ENCODE data around the gene RNF214.
A peak's percentile ranks its signal among the peaks of the same experiment; 100 is the strongest.

RNF214 gene

GRCh38 chr11:117295438-117296137 is 63.1 kb downstream of the RNF214 start:
- in situ Hi-C loops (cut with HindIII; ENCODE audit: low pct_unique_long_range_greater_than_20kb, low sequenced_read_pairs) = no loop called here
- DNase-seq (ENCODE audit: low read depth in 1 of 2, low spot score in 1 of 2) = no peak
- TF ChIP-seq JUND (IDR thresholded peaks at IDR 0.05; ENCODE audit: low read depth) = no peak

- no peak for TF ChIP-seq JUND (IDR thresholded peaks at IDR 0.05; ENCODE audit: low read depth)
- DNase-seq (ENCODE audit: low read depth in 1 of 2, low spot score in 1 of 2) = no peak
- in situ Hi-C loops (cut with HindIII; ENCODE audit: low pct_unique_long_range_greater_than_20kb, low sequenced_read_pairs) = no loop called here
Measured at GRCh38 chr11:117296881-117297280, 64.4 kb downstream of the RNF214 start.

GRCh38 chr11:117298195-117298594 is 65.7 kb downstream of the RNF214 start:
- no peak for TF ChIP-seq JUND (IDR thresholded peaks at IDR 0.05; ENCODE audit: low read depth)
- in situ Hi-C loops (cut with HindIII; ENCODE audit: low pct_unique_long_range_greater_than_20kb, low sequenced_read_pairs) = no loop called here
- DNase-seq (ENCODE audit: low read depth in 1 of 2, low spot score in 1 of 2) = no peak

- no peak for DNase-seq (ENCODE audit: low read depth in 1 of 2, low spot score in 1 of 2)
- in situ Hi-C loops (cut with HindIII; ENCODE audit: low pct_unique_long_range_greater_than_20kb, low sequenced_read_pairs) = no loop called here
Measured at GRCh38 chr11:117299351-117300282, 67.1 kb downstream of the RNF214 start.

GRCh38 chr11:117300283-117300663 is 67.8 kb downstream of the RNF214 start:
- TF ChIP-seq JUND (IDR thresholded peaks at IDR 0.05; ENCODE audit: low read depth) = no peak
- in situ Hi-C loops (cut with HindIII; ENCODE audit: low pct_unique_long_range_greater_than_20kb, low sequenced_read_pairs) = no loop called here
- no peak for DNase-seq (ENCODE audit: low read depth in 1 of 2, low spot score in 1 of 2)

More at GRCh38 chr11:117299351-117300282, 67.1 kb downstream of the RNF214 start:
- no peak for TF ChIP-seq JUND (IDR thresholded peaks at IDR 0.05; ENCODE audit: low read depth)

GRCh38 chr11:117300773-117301172 is 68.3 kb downstream of the RNF214 start:
- DNase-seq (ENCODE audit: low read depth in 1 of 2, low spot score in 1 of 2) = no peak
- no peak for TF ChIP-seq JUND (IDR thresholded peaks at IDR 0.05; ENCODE audit: low read depth)
- in situ Hi-C loops (cut with HindIII; ENCODE audit: low pct_unique_long_range_greater_than_20kb, low sequenced_read_pairs) = no loop called here

GRCh38 chr11:117302228-117302627 is 69.8 kb downstream of the RNF214 start:
- no peak for DNase-seq (ENCODE audit: low read depth in 1 of 2, low spot score in 1 of 2)
- in situ Hi-C loops (cut with HindIII; ENCODE audit: low pct_unique_long_range_greater_than_20kb, low sequenced_read_pairs) = no loop called here

GRCh38 chr11:117303101-117303500 is 70.6 kb downstream of the RNF214 start:
- no peak for TF ChIP-seq JUND (IDR thresholded peaks at IDR 0.05; ENCODE audit: low read depth)
- in situ Hi-C loops (cut with HindIII; ENCODE audit: low pct_unique_long_range_greater_than_20kb, low sequenced_read_pairs) = no loop called here
- DNase-seq (ENCODE audit: low read depth in 1 of 2, low spot score in 1 of 2) = peak in 1 of 2 experiments; percentile 29

More at GRCh38 chr11:117302228-117302627, 69.8 kb downstream of the RNF214 start:
- no peak for TF ChIP-seq JUND (IDR thresholded peaks at IDR 0.05; ENCODE audit: low read depth)

- DNase-seq (ENCODE audit: low read depth in 1 of 2, low spot score in 1 of 2) = no peak
- TF ChIP-seq JUND (IDR thresholded peaks at IDR 0.05; ENCODE audit: low read depth) = no peak
- in situ Hi-C loops (cut with HindIII; ENCODE audit: low pct_unique_long_range_greater_than_20kb, low sequenced_read_pairs) = no loop called here
Measured at GRCh38 chr11:117303646-117304315, 71.3 kb downstream of the RNF214 start.

GRCh38 chr11:117305145-117305544 is 72.7 kb downstream of the RNF214 start:
- DNase-seq (ENCODE audit: low read depth in 1 of 2, low spot score in 1 of 2) = no peak
- TF ChIP-seq JUND (IDR thresholded peaks at IDR 0.05; ENCODE audit: low read depth) = no peak
- in situ Hi-C loops (cut with HindIII; ENCODE audit: low pct_unique_long_range_greater_than_20kb, low sequenced_read_pairs) = no loop called here

GRCh38 chr11:117309310-117309709 is 76.8 kb downstream of the RNF214 start:
- no peak for DNase-seq (ENCODE audit: low read depth in 1 of 2, low spot score in 1 of 2)
- in situ Hi-C loops (cut with HindIII; ENCODE audit: low pct_unique_long_range_greater_than_20kb, low sequenced_read_pairs) = no loop called here
- TF ChIP-seq JUND (IDR thresholded peaks at IDR 0.05; ENCODE audit: low read depth) = no peak

- TF ChIP-seq JUND (IDR thresholded peaks at IDR 0.05; ENCODE audit: low read depth) = no peak
- no peak for DNase-seq (ENCODE audit: low read depth in 1 of 2, low spot score in 1 of 2)
- in situ Hi-C loops (cut with HindIII; ENCODE audit: low pct_unique_long_range_greater_than_20kb, low sequenced_read_pairs) = no loop called here
Measured at GRCh38 chr11:117313091-117313490, 80.6 kb downstream of the RNF214 start.
